Mucosa of descending colon (tissue), 3 donors: ENCODE data around the gene OMP. TPM values are rescaled to one million over a fixed set of nuclear protein-coding genes. Genes with fewer than 3 reads are reported as not detected.

Experiments
- ATAC-seq: fragments of 200-7000 bp; cut with Tn5 transposase; one replicate; pipeline ENCODE4 v1.9.1; 2020; ENCODE audit warnings: mild to moderate bottlenecking, moderate library complexity
- DNase-seq, 3 donors: peaks; one replicate each; pipeline ENCODE4 v3.0.0-alpha.2; 2020
- H3K36me3 ChIP-seq: fragments of 200-600 bp; one replicate; pipeline ENCODE4 v1.8.0; 2021; ENCODE audit warnings: low read depth, mild to moderate bottlenecking
- H3K4me1 ChIP-seq: fragments of 200-600 bp; one replicate; pipeline ENCODE4 v1.8.0; 2021; ENCODE audit warnings: low read depth, mild to moderate bottlenecking
- H3K4me3 ChIP-seq: fragments of 200-600 bp; one replicate; pipeline ENCODE4 v1.8.0; 2021; ENCODE audit warnings: mild to moderate bottlenecking
- H3K9me3 ChIP-seq: fragments of 200-600 bp; one replicate; pipeline ENCODE4 v1.8.0; 2021; ENCODE audit warnings: mild to moderate bottlenecking
- intact Hi-C, 2 donors: fragments of 100-400 bp; cut with DNase I in 1 of 2; cut with micrococcal nuclease in 1 of 2; formaldehyde crosslinking; loops; one replicate each; pipeline versions ENCODE4 v1.11.0 to v1.11.1; 2022; cut with DNase I, micrococcal nuclease
- total RNA-seq, 3 donors: library from RNA; stranded (reverse); fragmentation: NEBNext Ultra II Directional in 2 of 3; extraction: Animal tissue kit (Norgen Biotek cat#: 25700) in 2 of 3; gene quantifications; one replicate each; pipeline versions ENCODE4 v1.2.1 to v1.2.4, GENCODE V29; 2021 to 2023
- TF ChIP-seq, protein P1 (sequence below): fragments of 200-600 bp; IDR thresholded peaks from one replicate; pipeline ENCODE4 v1.8.0; 2022; ENCODE audit warnings: antibody characterized with exemption, mild to moderate bottlenecking
- donor health status: DM: no; HTN: no; CAD: no; lungs with moderate emphysema.
- donor health status: DM: no; HTN: no; CAD: no.
- donor health status: DM: no; HTN: yes; CAD: no.

Gene OMP
- total RNA-seq, 3 donors from 2014 or later = 10.3 to 21.1 (median 11.3) TPM

DNA sequence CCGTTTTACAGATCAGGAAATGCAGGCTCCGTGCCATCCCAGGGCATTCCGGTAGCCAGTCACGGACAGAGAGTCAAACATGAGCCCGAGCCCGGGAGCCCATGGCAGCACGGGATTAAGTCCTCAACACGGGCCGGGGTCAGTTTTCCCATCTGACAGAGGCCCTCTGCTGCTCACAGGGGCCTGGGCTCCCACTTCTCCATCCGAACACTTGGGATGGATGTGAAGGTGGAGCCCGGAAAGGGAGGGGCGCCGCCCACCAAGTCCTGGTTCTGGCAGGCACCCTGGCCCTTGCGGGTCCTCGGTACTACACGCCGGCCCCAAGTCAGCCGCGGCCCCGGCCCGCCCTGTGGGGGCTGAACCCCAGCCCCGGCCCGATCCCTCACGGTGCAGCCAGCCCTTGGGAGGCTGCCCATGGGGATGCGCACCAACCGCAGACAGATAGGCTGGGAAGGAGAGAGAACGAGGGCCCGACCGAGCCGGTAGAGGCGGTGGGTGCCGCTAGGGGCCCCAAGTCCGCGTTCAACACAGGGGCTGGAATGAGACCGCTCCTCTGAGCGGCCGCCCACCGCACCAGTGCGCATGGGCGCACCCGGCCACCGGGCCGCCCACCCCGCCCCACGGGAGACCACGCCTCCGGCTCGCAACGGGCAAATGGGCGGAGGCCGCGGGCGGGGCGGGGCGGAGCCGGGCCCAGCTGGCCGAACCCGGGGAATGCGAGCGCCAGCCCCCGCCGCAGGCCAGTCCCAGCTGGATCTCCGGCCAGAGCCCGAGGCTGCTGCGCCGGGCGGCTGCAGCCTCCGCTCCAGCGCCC, 36.2 kb upstream of the OMP start, which contains the start of gene CAPN5:
Gene CAPN5 (plus strand): TSS at position 743 of the 814 bp plus-strand sequence. CDS start 17,916 bp downstream, outside the sequence.
- Histone ChIP-seq H3K9me3 (no peaks in the 10 kb centered on the region), H3K4me3 (peak within 1 kb of the TSS; percentile 67), H3K36me3 (no peaks in the 10 kb centered on the region), H3K4me1 (peaks cover 56% of the 10 kb centered on the region)
- DNase-seq (peak; percentile 93 to 96 (median 95)), ATAC-seq (peak; percentile 92)
- intact Hi-C loops = no loop called here
- TF ChIP-seq, protein P1, sequence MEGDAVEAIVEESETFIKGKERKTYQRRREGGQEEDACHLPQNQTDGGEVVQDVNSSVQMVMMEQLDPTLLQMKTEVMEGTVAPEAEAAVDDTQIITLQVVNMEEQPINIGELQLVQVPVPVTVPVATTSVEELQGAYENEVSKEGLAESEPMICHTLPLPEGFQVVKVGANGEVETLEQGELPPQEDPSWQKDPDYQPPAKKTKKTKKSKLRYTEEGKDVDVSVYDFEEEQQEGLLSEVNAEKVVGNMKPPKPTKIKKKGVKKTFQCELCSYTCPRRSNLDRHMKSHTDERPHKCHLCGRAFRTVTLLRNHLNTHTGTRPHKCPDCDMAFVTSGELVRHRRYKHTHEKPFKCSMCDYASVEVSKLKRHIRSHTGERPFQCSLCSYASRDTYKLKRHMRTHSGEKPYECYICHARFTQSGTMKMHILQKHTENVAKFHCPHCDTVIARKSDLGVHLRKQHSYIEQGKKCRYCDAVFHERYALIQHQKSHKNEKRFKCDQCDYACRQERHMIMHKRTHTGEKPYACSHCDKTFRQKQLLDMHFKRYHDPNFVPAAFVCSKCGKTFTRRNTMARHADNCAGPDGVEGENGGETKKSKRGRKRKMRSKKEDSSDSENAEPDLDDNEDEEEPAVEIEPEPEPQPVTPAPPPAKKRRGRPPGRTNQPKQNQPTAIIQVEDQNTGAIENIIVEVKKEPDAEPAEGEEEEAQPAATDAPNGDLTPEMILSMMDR = peak; percentile 17

DNA sequence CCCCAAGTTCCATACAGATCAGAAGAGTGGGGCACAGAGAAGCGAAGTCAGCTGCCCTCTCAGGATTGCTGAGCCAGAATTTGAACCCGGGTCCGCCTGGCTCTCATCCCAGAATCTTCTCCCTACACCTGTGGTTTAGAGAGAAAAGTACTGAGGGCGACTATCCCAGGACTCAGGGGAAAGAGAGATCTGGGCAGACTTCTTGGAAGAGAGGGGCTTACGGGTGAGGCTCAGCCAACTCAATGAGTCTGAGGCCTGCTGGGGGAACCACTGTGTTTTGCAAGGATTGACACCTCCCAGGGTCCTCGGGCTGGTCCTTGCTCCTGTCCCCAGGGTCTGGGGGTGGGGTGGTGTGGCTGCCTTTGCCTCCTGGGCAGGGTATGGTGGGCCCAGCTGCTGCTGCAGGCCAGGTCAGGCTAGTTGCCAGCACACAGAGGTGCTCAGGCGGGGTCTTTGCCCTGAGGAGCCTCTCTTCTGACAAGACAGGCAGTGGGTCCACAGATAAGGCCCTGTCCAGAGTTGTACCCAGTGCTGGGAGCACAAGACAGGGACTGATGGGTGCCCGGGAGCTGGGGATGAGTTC, 34.7 kb upstream of the OMP start:
- intact Hi-C loops = no loop called here
- Histone ChIP-seq H3K36me3 (no peaks in the 10 kb centered on the region), H3K4me3 (peak overlapping the region; percentile 67), H3K9me3 (no peaks in the 10 kb centered on the region), H3K4me1 (peaks cover 62% of the 10 kb centered on the region)
- no peak for ATAC-seq
- TF ChIP-seq, protein P1 = no peak
- DNase-seq = peak in 1 of 3 donors; percentile 53

DNA sequence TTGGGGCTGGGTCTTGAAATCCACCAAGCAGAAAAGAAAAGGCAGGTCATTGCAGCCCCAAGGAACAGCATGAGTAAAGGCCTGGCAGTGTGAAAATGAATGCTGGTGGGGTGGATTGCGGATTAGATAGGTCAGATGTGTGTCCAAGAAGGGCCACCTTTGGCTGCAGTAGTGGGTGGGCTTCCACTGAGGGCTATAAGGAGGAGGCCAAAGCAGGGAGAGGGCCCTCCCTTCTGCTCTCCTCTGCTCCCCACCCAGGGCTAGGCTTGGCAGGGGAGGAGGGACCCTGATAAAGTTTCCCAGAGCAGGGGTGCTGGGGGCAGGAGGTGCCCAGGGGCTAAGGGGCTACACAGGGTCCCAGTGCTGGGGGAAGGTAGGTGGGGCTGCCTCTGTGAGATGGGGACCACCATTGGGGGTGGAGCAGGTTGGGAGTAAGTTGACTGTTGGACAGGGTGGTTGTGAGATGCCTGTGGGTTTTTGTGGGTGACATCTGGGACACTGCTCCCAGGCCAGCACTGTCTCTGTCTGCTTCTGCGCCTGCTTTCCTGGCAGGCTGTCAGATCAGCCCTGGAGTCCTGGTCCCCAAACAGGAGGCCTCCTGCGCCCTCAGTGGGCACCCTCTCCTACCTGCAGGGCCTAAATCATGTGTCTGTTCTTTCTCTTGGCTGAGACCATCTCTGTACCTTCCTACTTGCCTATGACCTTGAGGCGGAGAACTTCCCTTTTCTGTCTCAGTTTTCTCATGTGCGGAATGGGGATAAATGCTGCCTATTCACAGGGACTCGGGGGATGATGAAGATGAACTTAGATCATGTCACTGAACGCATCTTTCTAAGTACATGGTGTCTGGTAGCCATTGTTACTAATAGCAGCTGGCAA, 33.9 kb upstream of the OMP start:
- H3K36me3 ChIP-seq = no peaks in the 10 kb centered on the region
- peaks cover 67% of the 10 kb centered on the region for H3K4me1 ChIP-seq
- intact Hi-C loops = no loop called here
- H3K4me3 ChIP-seq = peak overlapping the region; percentile 67
- no peaks in the 10 kb centered on the region for H3K9me3 ChIP-seq
- TF ChIP-seq, protein P1 = no peak
- peak in 1 of 3 donors; percentile 28 for DNase-seq
- ATAC-seq = no peak

DNA sequence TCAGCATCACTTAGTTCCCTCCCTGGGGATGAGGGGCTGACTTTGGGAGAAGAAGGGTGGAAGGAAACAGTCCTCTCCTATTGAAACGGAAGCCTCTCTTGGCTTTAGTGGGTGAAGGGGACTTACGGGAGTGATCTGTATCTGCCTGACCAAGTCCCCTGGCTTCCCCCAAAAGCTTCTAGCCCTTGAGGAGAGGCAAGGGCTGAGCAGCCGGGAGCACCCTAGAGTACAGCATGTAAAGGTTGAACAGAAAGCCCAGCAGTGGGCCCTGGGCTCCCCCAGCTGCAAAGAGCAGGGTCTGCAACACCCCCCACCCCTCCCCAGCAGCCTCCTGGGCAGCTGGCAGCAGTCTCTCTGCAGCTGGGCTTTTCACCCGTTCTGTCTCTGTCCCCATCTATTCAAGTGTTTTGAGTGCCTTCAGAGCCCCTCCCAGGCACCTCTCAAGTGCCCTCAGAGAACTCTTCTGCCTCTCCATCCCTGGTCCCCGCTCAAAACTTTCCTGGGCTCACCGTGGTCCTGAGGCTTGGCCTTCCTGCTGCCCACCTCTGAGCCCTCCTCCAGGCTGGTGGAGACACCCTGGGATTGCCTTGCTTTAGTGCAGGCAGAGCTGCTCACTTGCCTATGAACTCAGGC, 33.2 kb upstream of the OMP start:
- no peak for DNase-seq
- Histone ChIP-seq H3K9me3 (no peaks in the 10 kb centered on the region), H3K4me1 (peaks cover 74% of the 10 kb centered on the region), H3K36me3 (no peaks in the 10 kb centered on the region), H3K4me3 (no peak overlapping the region)
- ATAC-seq = no peak
- intact Hi-C loops = no loop called here
- TF ChIP-seq, protein P1 = no peak

DNA sequence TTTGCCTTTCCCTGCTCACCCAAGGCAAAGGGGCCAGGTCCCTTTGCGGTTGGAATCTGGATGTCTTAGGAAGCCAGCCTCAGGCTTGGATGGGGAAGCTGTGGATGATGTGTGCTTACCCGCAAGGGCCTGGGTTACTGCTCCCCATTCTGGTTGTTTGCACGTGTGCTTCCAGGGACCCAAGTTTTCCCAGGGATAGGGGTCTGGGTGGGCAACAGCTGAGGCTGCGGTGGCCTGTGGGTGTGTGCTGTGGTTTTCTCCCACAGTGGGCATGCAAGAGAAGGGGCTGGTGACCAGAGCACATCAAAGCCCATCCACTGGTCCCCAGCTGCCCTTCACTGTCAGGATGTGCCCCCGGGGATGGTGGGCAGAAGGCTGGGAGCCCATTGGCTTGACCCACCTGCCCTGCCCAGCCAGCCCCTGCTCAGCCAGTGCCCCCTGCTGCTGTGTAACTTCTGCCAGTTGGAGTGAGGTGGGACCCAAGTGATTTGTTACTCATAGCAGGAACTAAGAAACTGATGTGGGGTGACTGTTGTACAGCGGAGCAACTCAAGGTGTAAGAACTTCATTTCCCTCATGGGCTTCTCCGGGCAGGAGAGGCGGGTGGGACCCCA, 32.6 kb upstream of the OMP start:
- Histone ChIP-seq H3K4me1 (peaks cover 78% of the 10 kb centered on the region), H3K36me3 (no peaks in the 10 kb centered on the region), H3K4me3 (no peak overlapping the region), H3K9me3 (no peaks in the 10 kb centered on the region)
- no peak for DNase-seq
- intact Hi-C loops = no loop called here
- ATAC-seq = no peak
- TF ChIP-seq, protein P1 = no peak
